OCI-LY7 (cell line): ENCODE data around the gene CEMIP2. TPM values are rescaled to one million over a fixed set of nuclear protein-coding genes. Genes with fewer than 3 reads are reported as not detected.

ENCODE experiments used
- BruUV-seq: library from RNA; stranded (reverse); fragments of 400-500 nt; replicated peaks from 2 replicates; lab custom pipeline; 2021; lab: Mats Ljungman, UMichigan
- CTCF ChIA-PET: fragments of 300-600 bp; sonication (Branson Sonifier 250); formaldehyde crosslinking; loops from one replicate; lab custom pipeline; 2022; ENCODE audit warnings: antibody characterized with exemption; ENCODE audit not compliant: unreplicated experiment; lab: Charles Lee
- POLR2A ChIA-PET: fragments of 300-600 bp; sonication (Branson Sonifier 250); formaldehyde crosslinking; loops from one replicate; lab custom pipeline; 2022; ENCODE audit warnings: antibody characterized with exemption; lab: Charles Lee
- DNase-seq: peaks from one replicate; pipeline ENCODE4 v3.0.0-alpha.2; 2015; ENCODE audit warnings: low spot score
- H2AFZ ChIP-seq: fragments of 200-600 bp; sonication (generic), shearing (Covaris generic); 2 replicates; pipeline ENCODE4 v1.6.1; 2014; ENCODE audit warnings: mild to moderate bottlenecking, antibody characterized with exemption, low read length, moderate library complexity
- H3K27ac ChIP-seq: fragments of 200-600 bp; sonication (generic); 2 replicates; pipeline ENCODE4 v1.5.1; 2014; ENCODE audit warnings: mixed run types, low read depth, mild to moderate bottlenecking, moderate library complexity, low read length, inconsistent platforms; ENCODE audit not compliant: poor library complexity, severe bottlenecking
- H3K36me3 ChIP-seq: fragments of 200-600 bp; sonication (generic); 2 replicates; pipeline ENCODE4 v1.6.1; 2014; ENCODE audit warnings: mild to moderate bottlenecking, antibody characterized with exemption, low read length, moderate library complexity, mixed read lengths; ENCODE audit not compliant: insufficient read depth
- H3K4me1 ChIP-seq: fragments of 200-600 bp; sonication (generic); 2 replicates; pipeline ENCODE4 v1.5.1; 2014; ENCODE audit warnings: mild to moderate bottlenecking, low read length; ENCODE audit not compliant: insufficient read depth, poor library complexity, severe bottlenecking
- H3K4me2 ChIP-seq: fragments of 200-600 bp; sonication (generic); 2 replicates; pipeline ENCODE4 v1.6.1; 2014; ENCODE audit warnings: mild to moderate bottlenecking, low read length
- H3K4me3 ChIP-seq: fragments of 200-600 bp; sonication (generic); 2 replicates; pipeline ENCODE4 v1.5.1; 2014; ENCODE audit warnings: mild to moderate bottlenecking, low read depth, low read length; ENCODE audit not compliant: poor library complexity, severe bottlenecking
- H3K79me2 ChIP-seq: fragments of 200-600 bp; sonication (generic); 2 replicates; pipeline ENCODE4 v1.6.1; 2016; ENCODE audit warnings: low read depth, mild to moderate bottlenecking, low read length, moderate library complexity, mixed read lengths; ENCODE audit not compliant: insufficient read depth
- H3K9me2 ChIP-seq: fragments of 200-600 bp; sonication (generic); 2 replicates; pipeline ENCODE4 v1.6.1; 2016; ENCODE audit warnings: mild to moderate bottlenecking, low read length, mixed read lengths; ENCODE audit not compliant: insufficient read depth
- H3K9me3 ChIP-seq: fragments of 200-600 bp; sonication (generic); 2 replicates; pipeline ENCODE4 v1.6.1; 2014; ENCODE audit warnings: mild to moderate bottlenecking, mixed run types, low read length, mixed read lengths
- H4K20me1 ChIP-seq: fragments of 200-600 bp; sonication (generic); 2 replicates; pipeline ENCODE4 v1.6.1; 2014; ENCODE audit warnings: mild to moderate bottlenecking, antibody characterized with exemption, low read length, moderate library complexity, mixed read lengths; ENCODE audit not compliant: insufficient read depth
- CTCF ChIP-seq: fragments of 200-600 bp; sonication (generic); conservative IDR thresholded peaks from 2 replicates; pipeline ENCODE4 v1.5.1; 2014; ENCODE audit warnings: mild to moderate bottlenecking, antibody characterized with exemption, low read length, moderate library complexity, mixed read lengths
- EZH2phosphoT487 ChIP-seq: fragments of 200-600 bp; sonication (generic); IDR thresholded peaks from 2 replicates; pipeline ENCODE4 v1.6.1; 2018; ENCODE audit warnings: low read depth, borderline replicate concordance, mild to moderate bottlenecking, mixed run types, antibody characterized with exemption, low read length, moderate library complexity, mixed read lengths
- intact Hi-C: fragments of 100-400 bp; cut with micrococcal nuclease; formaldehyde crosslinking; loops from one replicate; pipeline ENCODE4 v1.10.0; 2022; ENCODE audit not compliant: unreplicated experiment
- total RNA-seq, 2 experiments: library from RNA; depleted of rRNA in 1 of 2; stranded (reverse); fragments of >200 nt in 1 of 2; shearing (Covaris generic) in 1 of 2; gene quantifications; 2 replicates each; pipeline ENCODE4 v1.2.3, GENCODE V29; 2014 to 2022

CEMIP2 gene
- total RNA-seq, 2 experiments from 2014 or later: 1.8 to 4.8 TPM

- Histone ChIP-seq H3K79me2 (no peaks in the 10 kb centered on the region), H3K4me3 (no peak overlapping the region), H2AFZ (no peak overlapping the region), H3K27ac (no peak overlapping the region), H3K4me2 (no peak overlapping the region), H3K9me3 (no peaks in the 10 kb centered on the region), H3K9me2 (no peaks in the 10 kb centered on the region), H3K4me1 (no peaks in the 10 kb centered on the region), H4K20me1 (no peaks in the 10 kb centered on the region), H3K36me3 (no peaks in the 10 kb centered on the region)
- intact Hi-C loops: no loop called here
- no peak for DNase-seq
- TF ChIP-seq EZH2phosphoT487 (no peak), CTCF (no peak)
- POLR2A ChIA-PET: interaction anchor here (0.7 kb wide), 2 partner anchors 102 to 869 kb away, joined by 3 to 4 read pairs; no protein-coding TSS in a partner anchor
- no TSS peak for BruUV-seq
- CTCF ChIA-PET: no interaction called here
Observed at GRCh38 chr9:71733176-71733575, 35.1 kb downstream of the CEMIP2 start.

- no peaks in the 10 kb centered on the region for H3K9me3 ChIP-seq
- ChIA-PET POLR2A (no interaction called here), CTCF (no interaction called here)
- H3K9me2 ChIP-seq: no peaks in the 10 kb centered on the region
- no peak for DNase-seq
- no peaks in the 10 kb centered on the region for H3K79me2 ChIP-seq
- H3K4me1 ChIP-seq: no peaks in the 10 kb centered on the region
- no peak overlapping the region for H3K27ac ChIP-seq
- no peaks in the 10 kb centered on the region for H3K36me3 ChIP-seq
- TF ChIP-seq CTCF (no peak), EZH2phosphoT487 (no peak)
- intact Hi-C loops: no loop called here
- H3K4me3 ChIP-seq: no peak overlapping the region
- no peak overlapping the region for H3K4me2 ChIP-seq
- no peaks in the 10 kb centered on the region for H4K20me1 ChIP-seq
- H2AFZ ChIP-seq: no peak overlapping the region
- BruUV-seq: no TSS peak
Observed at GRCh38 chr9:71729816-71730526, 38.3 kb downstream of the CEMIP2 start.

- intact Hi-C loops: no loop called here
- CTCF ChIA-PET: no interaction called here
Observed at GRCh38 chr9:71726723-71727122, 41.6 kb downstream of the CEMIP2 start.

More at GRCh38 chr9:71726723-71727122, 41.6 kb downstream of the CEMIP2 start:
- Histone ChIP-seq H4K20me1 (no peaks in the 10 kb centered on the region), H3K79me2 (no peaks in the 10 kb centered on the region), H3K4me1 (no peaks in the 10 kb centered on the region), H3K9me3 (no peaks in the 10 kb centered on the region), H2AFZ (no peak overlapping the region), H3K36me3 (no peaks in the 10 kb centered on the region), H3K9me2 (no peaks in the 10 kb centered on the region), H3K27ac (no peak overlapping the region), H3K4me2 (no peak overlapping the region), H3K4me3 (no peak overlapping the region)
- no peak for DNase-seq
- no peak for TF ChIP-seq CTCF
- TF ChIP-seq EZH2phosphoT487: no peak
- BruUV-seq: no TSS peak
- POLR2A ChIA-PET: interaction anchor here (0.8 kb wide), 1 partner anchor 17 kb away, joined by 3 read pairs; no protein-coding TSS in a partner anchor
